Cortex of kidney (tissue), 1 donor: ENCODE measurements around the gene BAHCC1.
"Not testable (repeated sequence)": the region's sequence is repeated elsewhere in the genome, so short reads cannot be mapped to it uniquely, and the experiment has no call there.

Experiments
- DNase-seq: peaks from one replicate; lab custom pipeline; 2025; lab: John Stamatoyannopoulos, UW

BAHCC1 gene

DNA sequence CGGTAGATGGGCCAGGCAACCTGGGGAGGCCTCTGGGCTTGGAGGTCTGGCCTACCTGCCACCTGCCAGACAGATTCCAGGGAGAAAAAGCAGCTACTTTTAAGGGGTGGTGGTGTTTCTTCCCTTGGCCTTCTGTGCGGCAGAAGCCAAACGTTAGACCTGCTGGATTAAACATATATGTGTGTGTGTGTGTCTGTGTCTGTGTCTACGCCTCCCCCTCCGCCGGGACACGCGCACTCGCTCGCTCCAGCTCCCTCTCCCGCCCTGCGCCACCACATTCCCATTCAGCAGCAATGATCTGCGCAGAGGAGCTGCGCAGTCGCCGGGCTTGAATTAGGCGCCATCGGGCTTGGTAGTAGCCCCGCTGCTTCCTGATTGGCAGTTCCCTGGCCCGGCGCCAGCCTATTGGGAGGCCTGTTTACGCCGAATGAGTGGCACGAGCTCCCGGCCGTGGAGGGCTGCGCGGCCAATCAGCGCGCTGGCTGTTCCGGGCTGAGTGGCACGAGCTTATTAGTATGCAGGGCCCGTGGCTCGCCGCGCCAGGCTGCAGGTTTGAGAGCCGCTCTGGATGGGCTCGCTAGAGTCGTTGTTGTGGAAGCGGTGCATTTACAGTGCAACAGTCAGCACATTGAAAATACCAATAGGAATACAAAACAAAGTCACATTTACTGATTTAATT, at the start of gene BAHCC1:
TSS of gene BAHCC1 (plus strand) at position 537 of the 679 bp plus-strand sequence. CDS start 4,283 bp downstream, outside the sequence.
- peak; percentile 95 for DNase-seq

DNA sequence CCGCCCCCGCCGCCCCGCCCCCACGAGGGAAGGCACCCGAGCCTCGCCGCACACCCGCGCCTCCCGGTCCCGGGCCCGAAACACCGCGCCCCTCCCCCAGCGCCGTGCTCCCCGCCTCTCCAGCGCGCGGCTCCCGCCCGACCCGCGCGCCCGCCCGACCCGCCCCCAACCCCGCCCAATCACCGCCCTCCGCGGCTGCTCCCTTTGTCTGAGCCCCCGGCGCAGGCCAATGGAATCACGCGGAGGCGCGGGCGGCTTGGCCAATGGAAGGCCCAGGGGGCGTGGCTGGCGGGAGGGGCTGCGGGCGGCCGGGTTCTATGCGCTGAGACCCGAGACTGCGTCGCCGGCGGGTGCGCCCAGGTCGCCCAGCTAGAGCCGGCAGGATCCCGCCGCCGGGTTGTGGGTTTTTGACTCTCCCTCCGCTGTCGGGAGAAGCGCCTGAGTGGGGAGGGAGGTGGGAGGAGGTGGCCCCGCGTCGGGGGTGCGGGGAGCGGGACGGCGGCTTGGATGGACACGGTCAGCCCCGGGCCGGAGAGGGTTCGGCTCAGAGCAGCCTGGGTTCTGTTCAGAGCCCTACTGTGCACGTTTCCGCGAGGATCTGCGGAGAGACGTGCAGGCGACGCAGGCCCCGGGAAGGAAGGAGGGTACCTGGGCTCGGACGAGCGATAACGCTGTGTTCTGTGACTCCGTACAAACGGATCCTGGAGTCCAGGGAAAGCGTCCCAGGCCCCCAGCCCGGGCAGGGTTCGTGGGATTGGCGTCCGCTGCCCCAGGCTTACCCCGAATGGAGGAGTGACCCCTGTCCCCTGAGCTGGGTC, 49.0 kb upstream of the BAHCC1 start:
- peak; percentile 40 for DNase-seq

- no peak for DNase-seq
Measured at GRCh38 chr17:81346908-81347349, 48.3 kb upstream of the BAHCC1 start.

GRCh38 chr17:81347437-81347836, 47.8 kb upstream of the BAHCC1 start:
- no peak for DNase-seq

DNA sequence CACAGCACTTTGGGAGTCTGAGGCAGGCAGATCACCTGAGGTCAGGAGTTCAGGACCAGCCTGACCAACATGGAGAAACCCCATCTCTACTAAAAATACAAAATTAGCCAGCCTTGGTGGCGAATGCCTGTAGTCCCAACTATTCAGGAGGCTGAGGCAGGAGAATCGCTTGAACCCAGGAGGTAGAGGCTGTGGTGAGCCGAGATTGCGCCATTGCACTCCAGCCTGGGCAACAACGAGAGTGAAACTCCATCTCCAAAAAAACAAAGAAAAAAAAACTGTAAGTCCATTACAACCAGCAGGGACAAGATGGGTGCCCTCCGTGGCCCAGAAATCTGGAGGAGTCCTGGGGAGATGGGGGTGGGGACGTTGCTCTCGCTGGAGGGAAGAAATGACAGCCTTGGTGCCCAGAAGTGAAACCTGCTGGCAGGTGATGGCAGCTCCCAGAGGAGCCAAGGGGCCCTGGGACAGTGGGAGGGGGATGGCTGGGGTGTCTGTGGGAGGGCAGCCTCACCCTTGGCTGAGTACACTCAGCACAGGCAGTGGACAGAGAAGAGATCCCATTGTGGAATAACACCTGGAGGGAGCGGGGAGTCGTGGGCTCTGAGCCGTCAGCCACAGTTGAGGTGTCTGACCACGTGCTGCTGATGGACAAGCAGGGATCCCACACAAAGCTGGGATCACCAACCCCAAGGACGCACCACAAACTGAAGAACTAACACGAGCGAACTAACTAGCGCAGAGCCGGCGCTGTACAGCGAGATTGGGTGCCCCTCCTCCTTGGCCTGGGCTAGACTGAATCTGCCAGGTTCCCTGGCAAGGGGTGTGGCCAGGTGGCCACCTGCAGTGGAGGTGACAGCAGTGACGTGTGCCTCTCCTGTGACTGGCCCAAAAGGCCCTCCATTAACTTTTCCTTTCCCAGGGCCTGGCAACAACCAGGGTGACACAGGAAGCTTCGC, 46.9 kb upstream of the BAHCC1 start:
- DNase-seq = no peak

DNA sequence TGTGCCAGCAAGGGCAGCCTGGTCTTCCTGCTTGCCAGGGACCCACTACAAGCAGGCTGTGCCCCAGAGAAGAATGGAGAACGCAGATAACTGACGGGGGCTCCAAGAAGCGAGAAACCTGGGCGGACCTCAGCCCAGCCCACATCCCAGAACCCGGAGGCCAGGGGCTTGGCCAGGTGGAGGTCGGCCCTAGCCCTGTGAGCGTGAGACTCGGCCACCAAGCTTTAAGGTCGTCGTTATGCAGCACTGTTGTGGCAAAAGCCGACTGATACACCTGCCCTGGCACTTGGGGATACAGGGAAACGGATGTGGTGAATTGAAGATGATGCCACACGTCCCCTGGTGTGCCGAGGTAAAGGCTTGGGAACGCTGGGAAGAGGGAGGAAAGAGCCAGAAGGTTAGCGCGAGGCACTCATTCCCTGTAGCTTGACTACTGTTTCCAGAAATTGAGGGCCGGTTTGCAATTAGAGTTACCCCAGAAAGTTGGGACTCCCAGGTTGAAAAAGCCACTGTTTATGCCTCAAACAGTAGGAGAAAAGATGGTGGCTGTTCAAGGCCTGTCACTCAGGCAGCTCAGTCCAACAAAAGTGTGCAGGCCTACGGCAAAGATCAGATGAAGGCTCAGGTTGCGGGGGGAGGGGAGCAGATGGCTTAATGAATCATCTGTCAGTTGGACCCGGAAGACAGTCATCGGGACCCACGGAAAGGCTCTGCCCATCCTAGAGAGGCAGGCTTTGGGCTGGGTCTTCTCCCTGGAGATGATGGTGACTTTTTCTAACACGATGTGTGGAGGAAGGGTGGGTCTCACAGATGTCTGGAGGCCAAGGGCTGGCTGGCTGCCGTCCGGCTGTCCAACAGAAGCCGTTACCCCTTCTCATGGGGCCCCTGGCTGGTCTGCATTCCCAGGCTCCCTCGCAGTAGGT, 45.6 kb upstream of the BAHCC1 start:
- DNase-seq = no peak

GRCh38 chr17:81350320-81350890, 44.9 kb upstream of the BAHCC1 start:
- DNase-seq = no peak

- not testable (repeated sequence) for DNase-seq
Measured at GRCh38 chr17:81351329-81352052, 43.8 kb upstream of the BAHCC1 start.

DNA sequence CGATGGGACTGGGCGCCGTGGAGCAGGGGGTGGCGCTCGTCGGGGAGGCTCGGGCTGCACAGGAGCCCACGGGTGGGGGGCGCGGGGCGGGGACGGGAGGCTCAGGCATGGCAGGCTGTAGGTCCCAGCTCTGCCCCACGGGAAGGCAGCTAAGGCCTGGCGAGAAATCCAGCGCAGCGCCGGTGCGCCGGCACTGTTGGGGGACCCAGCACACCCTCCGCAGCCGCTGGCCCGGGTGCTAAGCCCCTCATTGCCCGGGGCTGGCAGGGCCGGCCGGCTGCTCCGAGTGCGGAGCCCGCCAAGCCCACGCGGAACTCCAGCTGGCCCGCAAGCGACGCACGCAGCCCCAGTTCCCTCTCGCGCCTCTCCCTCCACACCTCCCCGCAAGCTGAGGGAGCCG, 43.2 kb upstream of the BAHCC1 start:
- not testable (repeated sequence) for DNase-seq

DNA sequence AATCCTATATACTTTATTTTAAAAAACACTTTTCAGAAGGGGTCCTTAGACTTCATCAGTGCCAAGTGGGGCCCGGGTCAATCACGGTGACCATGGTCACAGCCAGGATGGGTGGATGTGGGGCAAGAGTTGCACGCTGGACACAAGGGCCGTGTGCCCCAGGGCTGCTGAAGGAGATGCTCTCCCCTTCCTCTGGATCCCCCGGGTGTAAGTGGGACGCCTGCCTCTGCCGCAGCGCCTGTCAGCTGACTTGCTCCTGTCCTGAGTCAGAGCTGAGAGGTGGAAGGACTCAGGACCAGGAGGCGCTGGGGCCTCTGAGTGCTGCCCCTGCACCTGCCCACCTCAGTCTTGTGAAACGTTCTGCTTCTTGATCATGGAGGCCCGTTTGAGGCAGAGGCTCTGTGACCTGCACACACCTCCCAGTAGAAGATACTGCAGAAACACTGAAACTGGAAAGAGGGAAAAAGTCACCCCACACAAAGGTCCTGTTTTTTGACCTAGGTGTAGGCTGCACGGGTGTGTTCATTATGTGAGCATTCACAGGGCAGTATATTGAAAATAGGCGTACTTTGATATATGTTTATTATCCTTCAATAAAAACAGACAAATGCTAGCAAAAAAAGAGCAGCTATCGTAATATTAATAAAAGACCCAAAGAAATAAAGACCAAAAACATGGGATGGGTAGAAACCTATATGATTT, 40.9 kb upstream of the BAHCC1 start:
- DNase-seq = no peak

GRCh38 chr17:81354954-81355347, 40.3 kb upstream of the BAHCC1 start:
- DNase-seq = no peak

GRCh38 chr17:81359218-81359617, 36.0 kb upstream of the BAHCC1 start:
- no peak for DNase-seq

DNA sequence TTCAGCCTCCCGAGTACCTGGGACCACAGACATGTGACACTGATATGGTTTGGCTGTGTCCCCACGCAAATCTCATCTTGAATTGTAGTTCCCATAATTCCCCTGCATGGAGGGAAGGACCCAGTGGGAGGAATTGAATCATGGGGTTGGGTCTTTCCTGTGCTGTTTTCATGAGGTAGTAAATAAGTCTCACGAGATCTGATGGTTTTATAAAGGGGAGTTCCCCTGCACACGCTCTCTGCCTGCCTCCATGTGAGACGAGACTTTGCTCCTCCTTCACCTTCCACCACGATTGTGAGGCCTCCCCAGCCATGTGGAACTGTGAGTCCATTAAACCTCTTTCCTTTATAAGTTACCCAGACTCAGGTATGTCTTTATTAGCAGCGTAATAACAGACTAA, 33.3 kb upstream of the BAHCC1 start:
- DNase-seq = not testable (repeated sequence)

DNA sequence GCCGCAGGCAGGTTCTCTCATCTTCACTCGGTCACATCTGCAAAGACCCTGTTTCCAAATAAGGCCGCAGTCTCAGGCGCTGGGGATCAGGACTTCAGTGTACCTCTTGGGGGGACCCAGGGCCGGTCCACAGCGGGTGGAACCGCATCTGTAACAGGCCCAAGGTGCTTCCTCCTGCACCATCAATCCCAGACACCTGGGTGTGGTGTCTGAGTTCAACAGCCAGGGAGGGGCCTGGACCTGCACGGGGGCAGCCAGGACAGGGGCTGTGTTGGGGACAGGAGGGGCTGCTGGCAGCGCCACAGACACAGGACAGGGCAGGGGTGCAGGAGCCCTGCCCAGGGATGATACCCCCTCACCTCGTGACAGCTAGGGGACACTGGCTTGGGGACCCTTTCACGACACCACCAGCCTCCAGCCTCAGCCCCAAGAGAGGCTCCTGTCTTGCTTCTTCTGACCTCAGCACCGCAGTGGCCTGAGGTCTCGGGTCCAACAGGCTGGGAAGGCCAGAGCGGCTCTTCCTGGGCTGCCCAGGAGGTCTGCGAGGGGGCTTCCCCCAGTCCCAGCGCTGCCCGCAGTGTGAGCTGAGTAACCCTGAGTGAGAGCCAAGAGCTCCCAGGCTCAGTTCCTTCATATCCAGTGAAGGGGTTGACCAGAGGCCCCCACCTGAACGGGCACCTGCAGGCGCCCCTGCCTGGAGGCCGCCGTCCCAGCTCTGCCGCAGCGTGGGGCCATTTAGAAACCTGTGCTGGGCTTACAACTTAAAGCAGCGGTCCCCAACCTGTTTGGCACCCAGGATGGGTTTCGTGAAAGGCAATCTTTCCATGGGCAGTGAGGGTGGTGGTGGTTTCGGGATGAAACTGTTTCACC, 30.7 kb upstream of the BAHCC1 start:
- DNase-seq = no peak

DNA sequence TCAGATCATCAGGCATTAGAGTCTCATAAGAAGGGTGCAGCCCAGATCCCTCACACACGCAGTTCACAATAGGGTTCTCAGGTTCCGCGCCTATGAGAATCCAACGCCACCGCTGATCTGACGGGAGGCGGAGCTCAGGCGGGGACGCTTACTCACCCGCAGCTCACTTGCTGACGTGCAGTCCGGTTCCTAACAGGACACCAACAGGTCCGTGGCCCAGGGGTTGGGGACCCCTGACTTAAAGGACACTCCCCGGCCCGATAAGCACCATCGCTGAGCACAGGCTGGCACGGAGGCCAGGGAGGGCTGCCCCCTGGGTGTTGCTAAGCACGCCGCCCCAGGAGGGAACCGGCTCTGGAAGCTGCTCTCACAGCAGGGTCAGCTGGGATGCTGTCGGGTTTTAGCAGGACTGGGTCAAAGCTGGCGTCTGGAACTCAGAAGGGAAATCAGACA, 30.1 kb upstream of the BAHCC1 start:
- DNase-seq = no peak

DNA sequence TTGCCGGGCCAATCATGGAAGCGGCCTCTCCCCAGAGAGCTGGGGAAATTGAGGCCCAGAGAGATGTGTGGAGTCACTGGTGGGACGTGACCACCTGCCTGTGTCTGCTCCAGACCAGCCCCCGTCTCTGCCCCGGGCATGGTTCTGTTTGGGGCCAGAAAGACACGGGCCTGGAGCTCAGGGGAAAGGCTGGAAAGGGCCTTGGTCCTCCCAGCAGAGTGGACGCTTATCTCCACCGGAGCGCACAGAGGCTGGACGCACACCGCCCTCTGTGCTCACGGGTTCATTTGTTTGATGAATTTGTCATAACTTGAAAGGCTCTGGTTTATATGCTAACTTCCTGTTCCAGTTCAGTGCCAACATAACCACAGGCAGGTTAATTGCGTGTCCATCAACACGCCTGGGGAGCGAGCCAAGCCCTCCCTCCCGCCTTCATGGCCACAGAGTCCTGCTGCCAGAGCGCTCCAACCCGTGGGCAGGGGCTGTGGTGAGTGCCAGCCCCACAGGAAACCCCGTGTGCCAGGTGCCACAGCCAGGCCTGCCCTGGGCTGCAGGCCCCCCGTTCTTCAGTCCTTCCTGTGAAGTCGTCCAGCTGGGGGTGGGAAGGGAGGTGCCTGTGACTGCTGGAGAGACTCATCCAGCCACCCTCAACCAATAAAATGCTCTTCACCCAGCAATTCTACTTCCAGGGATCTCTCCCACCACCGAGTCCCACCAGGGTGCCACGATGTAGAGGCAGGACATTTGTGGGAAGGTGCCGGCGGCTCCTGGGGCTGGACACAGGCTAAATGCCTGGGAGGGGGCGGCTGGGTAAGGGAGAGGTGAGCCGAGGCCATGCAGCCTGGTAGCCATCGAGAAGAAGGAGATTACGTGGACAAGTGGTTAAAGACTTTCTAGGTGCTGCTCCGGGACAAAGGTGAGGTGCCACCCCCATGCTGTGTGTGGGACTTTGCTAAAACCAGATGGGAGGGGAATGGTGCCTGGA, 29.4 kb upstream of the BAHCC1 start:
- DNase-seq = no peak

- DNase-seq = no peak
Measured at GRCh38 chr17:81366648-81367047, 28.6 kb upstream of the BAHCC1 start.
